Stromal cell of bone marrow (primary cell): ENCODE results near the gene ZNF536.

Experiments
- DNase-seq: peaks from one replicate; pipeline ENCODE4 v3.0.0-alpha.2; 2012; ENCODE audit warnings: low read depth

Gene ZNF536

GRCh38 chr19:30363073-30363472 is 9.1 kb upstream of the ZNF536 start:
- no peak for DNase-seq

DNA sequence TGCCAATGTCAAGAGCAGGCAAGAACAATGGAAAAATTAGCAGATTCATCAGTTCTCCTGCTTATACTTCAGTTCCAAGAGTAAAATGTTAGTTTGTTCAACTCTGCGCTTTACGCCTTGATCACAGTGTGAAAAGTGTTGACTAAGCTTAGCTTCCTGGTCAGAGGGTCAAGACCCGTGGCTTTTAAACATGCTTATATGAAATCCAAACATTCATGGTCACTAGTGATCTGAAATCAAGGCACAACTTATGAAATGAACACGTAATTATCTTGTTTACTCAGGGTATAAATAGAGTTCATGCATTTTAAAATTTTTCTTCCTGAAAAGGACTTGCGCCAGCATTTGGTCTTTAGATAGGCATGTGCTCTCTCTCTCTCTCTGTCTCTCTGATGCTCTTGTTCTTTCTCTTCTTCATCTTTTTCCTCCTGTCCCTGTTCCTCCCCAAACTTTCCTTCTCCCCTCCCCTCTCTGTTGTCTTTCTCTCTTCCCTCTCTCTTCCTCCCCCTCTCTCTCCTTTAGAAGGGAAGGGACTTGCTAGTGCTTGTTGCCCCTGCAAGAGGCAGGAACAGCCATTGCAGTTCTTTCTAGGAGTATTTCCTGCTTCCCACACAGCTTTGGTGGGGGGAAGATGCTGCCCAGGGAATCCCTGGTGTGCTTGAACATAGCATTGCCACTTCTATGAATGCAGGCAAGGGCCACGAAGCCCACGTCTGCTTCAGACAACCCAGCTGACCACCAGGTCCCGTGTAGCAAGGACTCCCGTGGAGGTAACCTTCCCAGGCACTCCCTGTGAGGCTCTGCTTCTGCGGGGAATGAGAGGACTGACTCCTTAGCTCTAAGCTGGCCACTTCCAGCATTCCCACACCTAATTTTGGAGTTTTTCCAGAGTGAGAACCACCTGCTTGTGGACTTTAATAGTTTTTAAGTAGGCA is 7.1 kb upstream of the ZNF536 start:
- DNase-seq = no peak

- DNase-seq = no peak
Measured at GRCh38 chr19:30366282-30366681, 5.9 kb upstream of the ZNF536 start.

- DNase-seq = no peak
Measured at GRCh38 chr19:30367006-30367405, 5.2 kb upstream of the ZNF536 start.

GRCh38 chr19:30367421-30367820 is 4.8 kb upstream of the ZNF536 start:
- DNase-seq = no peak

DNA sequence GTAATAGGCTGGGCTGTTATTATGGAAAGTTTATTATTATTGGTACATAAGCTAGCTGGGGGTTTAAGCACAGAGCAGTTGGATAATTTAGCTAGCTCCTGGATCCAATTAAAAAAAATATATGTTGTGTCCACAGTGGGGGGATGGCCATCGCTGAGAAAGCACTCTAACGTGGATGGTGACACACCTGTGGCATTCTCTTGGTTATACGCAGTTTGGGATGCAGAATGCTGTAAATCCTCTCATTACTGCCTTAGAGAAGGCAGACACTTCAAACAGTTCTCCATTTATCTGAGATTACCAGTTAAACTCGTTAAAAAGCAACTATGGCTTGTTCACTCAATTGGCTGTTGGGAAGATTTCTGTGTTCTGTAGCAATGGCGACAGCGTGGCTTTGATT is 2.4 kb upstream of the ZNF536 start:
- DNase-seq = no peak

DNA sequence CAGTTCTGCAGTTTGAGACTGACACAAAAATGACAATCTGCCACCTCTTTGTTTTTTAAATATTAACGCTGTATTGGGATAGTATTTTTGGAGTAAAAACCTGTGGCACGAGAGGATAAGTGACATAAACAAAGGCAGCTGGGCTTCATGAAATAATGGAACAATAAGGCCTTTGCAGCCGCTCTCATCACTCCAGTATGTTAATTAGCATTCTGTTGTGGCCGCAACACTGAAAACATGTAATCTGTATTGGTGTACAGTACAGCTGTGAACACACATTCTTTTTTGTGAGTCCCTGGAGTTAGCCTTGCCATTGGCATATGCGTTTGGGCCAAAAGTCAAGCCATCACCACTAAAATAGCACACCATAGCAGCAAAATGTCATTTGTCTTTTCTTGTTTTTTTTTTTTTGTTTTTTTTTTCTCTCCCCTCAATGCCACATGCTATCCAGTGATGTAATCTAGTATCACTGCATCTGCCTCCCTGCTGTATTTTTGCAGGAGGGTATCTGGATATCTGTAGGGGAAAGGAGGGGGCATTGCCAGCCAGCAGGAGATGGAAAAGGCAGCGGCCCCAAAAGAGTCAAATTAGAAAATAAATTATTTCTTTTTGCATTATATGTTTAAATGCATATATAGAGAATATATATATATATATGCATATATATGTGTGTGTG is 885 bp upstream of the ZNF536 start:
- no peak for DNase-seq

GRCh38 chr19:30373593-30373992 is 1.4 kb downstream of the ZNF536 start:
- no peak for DNase-seq

GRCh38 chr19:30374539-30374864 is 2.3 kb downstream of the ZNF536 start:
- no peak for DNase-seq

DNA sequence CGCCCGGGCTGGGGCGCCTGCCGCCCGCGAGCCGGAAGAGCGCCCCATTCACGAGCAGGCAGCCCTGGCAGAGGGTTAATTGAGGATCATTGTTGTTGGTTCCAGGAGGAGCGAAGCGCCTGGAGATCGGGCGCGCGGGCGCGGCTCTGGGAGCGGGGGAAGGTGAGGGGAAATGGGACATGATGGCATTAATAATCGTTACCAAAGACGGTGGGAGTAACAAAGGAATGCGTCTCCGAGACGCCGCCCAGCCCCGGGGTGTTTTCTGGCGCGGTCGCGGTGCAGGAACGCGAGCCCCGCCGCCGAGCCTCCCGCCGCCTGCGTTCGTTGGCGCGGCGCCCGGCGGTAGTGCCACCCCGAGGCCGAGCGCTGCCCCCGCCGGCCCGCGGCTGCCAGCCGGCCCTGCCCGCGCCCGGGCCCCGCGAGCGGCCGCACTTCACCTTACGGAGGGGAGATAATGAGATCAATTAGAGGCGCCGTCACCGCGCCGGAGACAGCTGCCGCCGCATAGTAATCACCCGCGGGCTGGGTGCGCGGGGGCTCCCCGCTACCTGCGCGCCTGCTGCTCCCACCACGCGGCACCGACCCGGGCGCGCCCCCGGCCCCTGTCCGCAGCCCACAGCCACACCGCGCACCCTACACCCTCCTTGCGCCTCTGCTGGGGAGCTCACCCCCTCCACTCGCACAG is 2.8 kb downstream of the ZNF536 start:
- DNase-seq = no peak

- DNase-seq = no peak
Measured at GRCh38 chr19:30375553-30376031, 3.4 kb downstream of the ZNF536 start.

- DNase-seq = no peak
Measured at GRCh38 chr19:30376272-30376671, 4.1 kb downstream of the ZNF536 start.

- no peak for DNase-seq
Measured at GRCh38 chr19:30376826-30377425, 4.7 kb downstream of the ZNF536 start.

- DNase-seq = no peak
Measured at GRCh38 chr19:30378701-30379100, 6.5 kb downstream of the ZNF536 start.

DNA sequence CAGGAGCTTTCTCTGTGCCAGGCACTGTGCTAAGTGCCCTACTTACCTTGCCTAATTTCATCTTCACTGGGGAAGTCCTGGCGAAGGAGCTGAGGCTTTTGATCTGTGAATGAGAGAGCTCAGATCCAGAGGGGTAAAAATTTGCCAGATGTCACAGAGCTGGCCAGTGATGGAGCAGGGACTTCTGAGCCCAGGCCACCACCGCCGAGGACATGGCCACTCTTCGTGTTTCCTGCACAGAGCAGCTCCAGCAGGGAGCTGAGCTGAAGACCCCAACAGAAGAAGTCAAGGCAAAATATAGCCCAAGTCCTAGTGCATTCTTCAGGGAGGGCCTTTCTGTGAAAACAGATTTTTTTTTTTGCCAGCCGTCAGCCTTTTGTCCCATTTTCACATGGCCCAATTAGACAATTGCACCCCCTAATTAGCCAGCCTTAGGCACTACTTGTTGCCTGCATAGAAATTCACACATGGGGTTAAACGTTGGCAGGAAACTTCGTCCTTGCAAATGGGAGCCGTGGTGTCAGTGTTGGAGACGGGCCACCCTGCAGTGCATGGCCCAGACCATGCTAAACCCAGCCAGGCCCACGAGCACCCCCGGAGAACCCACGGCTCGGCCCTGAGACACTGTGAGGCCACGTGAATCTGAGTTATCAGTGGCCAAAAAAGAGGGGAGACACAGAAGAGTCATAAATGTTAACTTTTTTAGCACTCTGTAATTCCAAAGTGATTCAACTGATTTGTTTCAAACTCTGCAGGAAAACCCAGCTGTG is 7.8 kb downstream of the ZNF536 start:
- DNase-seq = no peak

DNA sequence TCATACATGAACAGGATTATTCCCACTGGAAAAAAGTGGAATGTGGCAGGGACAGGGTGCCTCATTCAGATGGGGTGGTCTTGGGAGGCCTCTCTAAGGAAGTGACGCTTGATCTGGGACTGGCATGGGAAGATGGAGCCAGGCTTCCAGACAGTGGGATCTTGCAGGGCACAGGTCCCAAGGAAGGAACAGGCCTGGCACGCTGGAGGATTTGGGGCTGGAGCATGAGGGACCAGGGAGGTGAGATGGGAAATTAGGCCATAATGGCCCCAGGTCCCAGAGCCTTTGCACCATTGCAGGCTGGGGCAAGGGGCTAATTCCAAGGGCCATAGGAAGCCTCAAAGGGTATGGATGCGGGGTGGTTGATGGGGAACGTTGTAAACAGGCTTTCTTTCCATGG is 9.2 kb downstream of the ZNF536 start:
- DNase-seq = no peak

DNA sequence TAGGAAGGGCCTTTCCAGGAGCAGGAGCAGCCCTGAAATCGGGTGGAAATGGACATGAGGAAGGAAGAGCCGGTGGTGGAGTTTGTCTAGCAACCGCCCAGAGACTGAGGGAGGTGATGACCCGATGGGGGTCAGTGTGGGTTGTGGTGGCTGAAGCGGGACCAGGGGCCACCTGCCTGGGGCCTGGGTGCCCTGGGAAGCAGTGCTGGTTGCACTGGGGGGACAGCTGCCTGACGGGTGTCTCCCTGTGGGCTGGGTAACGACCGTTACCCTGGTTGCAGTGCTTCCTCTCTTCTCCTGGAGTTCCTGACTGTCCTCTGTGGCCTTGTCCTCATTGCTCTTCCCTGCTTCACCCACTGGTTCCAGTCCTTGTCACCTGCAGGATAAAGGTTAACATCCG is 13.0 kb downstream of the ZNF536 start:
- no peak for DNase-seq

DNA sequence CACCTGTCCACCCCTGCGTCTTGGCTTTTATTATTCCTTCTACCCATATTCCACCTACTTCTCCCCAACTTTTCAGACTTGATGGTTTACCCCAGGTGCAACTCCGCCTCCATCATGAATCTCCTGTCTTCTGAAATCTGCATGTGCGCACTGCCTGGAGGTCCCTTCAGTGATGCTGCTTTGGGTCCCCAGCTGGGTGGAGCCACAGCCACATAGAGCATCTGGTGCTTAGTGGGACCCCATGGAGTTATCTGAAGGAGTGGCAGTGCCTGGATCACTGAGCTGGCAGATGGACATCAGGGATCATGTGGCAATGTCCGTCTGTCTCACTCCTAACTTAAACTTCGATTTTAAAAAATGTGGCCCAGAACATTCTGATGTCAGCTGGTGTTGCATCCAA is 13.5 kb downstream of the ZNF536 start:
- no peak for DNase-seq

GRCh38 chr19:30386551-30387143 is 14.5 kb downstream of the ZNF536 start:
- no peak for DNase-seq

DNA sequence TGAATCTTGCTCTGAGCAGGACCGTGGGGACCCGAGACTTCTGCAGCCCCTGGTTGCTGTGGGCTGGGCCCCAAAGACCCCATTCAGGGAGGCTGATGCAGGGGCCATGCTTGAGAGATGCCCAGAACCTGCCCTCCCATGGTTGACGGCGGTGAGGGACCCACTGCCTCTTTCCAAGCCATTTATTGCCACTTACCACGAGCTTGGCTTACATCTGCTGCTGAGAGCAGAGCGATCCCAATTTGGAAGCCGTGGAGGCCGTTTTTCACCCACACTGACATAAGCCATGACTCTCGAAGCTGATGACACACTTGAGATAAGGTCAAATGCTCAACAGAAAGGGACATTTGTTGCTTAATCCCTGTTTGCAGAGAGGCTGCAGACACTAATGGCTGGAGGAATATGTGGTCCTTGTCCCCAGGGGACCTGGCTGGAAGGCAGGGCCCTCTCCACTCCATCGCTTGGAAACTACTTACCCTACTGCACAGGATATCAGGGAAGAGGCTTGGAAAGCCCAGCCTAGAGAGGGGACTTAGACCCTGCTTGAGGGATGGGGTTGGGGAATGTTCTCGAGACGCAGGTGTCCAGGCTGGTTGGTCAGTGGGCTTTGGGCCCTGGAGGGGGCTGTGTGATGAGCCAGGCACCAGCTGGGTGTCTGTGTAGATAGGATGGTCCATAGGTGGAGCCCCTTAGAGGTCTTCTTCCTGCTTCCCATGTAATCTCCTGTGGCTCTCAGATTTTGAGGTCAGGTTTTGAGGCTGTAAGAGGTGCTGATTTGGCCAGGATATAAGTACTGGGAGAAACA is 15.3 kb downstream of the ZNF536 start:
- DNase-seq = no peak
